ENCODE measurements around the gene IL17D.

Gene IL17D

GRCh38 chr13:20709782-20710181 is 6.3 kb downstream of the IL17D start:
- Histone ChIP-seq H3K9me3 (ENCODE audit: insufficient read depth, low read length) (no peaks in the 10 kb centered on the region), H3K27ac (ENCODE audit: low read length) (no peak overlapping the region), H3K4me2 (ENCODE audit: low read length) (no peak overlapping the region), H3K36me3 (replicated peaks; ENCODE audit: low read depth, low read length) (no peaks in the 10 kb centered on the region), H3K27me3 (ENCODE audit: low read depth, low read length) (peaks cover 8% of the 10 kb centered on the region), H4K20me1 (ENCODE audit: insufficient read depth, low read length) (no peaks in the 10 kb centered on the region), H3K9ac (ENCODE audit: low read length) (no peak overlapping the region), H2AFZ (ENCODE audit: low read depth, low read length) (no peak overlapping the region), H3K4me1 (ENCODE audit: low read length) (peaks cover 7% of the 10 kb centered on the region; the same call in 1 of the 2 replicates), H3K79me2 (ENCODE audit: low read length) (no peaks in the 10 kb centered on the region), H3K4me3 (ENCODE audit: low read length) (no peak overlapping the region)
- TF ChIP-seq CTCF (IDR thresholded peaks at IDR 0.05; ENCODE audit: low read depth, low read length) (no peak), EZH2phosphoT487 (IDR thresholded peaks at IDR 0.05; ENCODE audit: low read depth) (no peak)

GRCh38 chr13:20711301-20712044 is 8.0 kb downstream of the IL17D start:
- no peak overlapping the region for H3K4me2 ChIP-seq (ENCODE audit: low read length)
- H3K79me2 ChIP-seq (ENCODE audit: low read length) = no peaks in the 10 kb centered on the region
- no peak overlapping the region for H3K9ac ChIP-seq (ENCODE audit: low read length)
- H3K9me3 ChIP-seq (ENCODE audit: insufficient read depth, low read length) = no peaks in the 10 kb centered on the region
- TF ChIP-seq EZH2phosphoT487 (IDR thresholded peaks at IDR 0.05; ENCODE audit: low read depth) = no peak
- peak; percentile 40 for TF ChIP-seq CTCF (IDR thresholded peaks at IDR 0.05; ENCODE audit: low read depth, low read length)
- H3K4me3 ChIP-seq (ENCODE audit: low read length) = no peak overlapping the region
- H4K20me1 ChIP-seq (ENCODE audit: insufficient read depth, low read length) = no peaks in the 10 kb centered on the region
- no peak overlapping the region for H2AFZ ChIP-seq (ENCODE audit: low read depth, low read length)
- H3K27me3 ChIP-seq (ENCODE audit: low read depth, low read length) = peaks cover 8% of the 10 kb centered on the region
- no peaks in the 10 kb centered on the region for H3K36me3 ChIP-seq (replicated peaks; ENCODE audit: low read depth, low read length)
- H3K27ac ChIP-seq (ENCODE audit: low read length) = no peak overlapping the region
- peaks cover 7% of the 10 kb centered on the region; the same call in 1 of the 2 replicates for H3K4me1 ChIP-seq (ENCODE audit: low read length)

GRCh38 chr13:20713014-20713376 is 9.5 kb downstream of the IL17D start:
- Histone ChIP-seq H3K36me3 (replicated peaks; ENCODE audit: low read depth, low read length) (no peaks in the 10 kb centered on the region), H4K20me1 (ENCODE audit: insufficient read depth, low read length) (no peaks in the 10 kb centered on the region), H2AFZ (ENCODE audit: low read depth, low read length) (peak overlapping the region; percentile 74), H3K4me3 (ENCODE audit: low read length) (peak overlapping the region; percentile 63), H3K79me2 (ENCODE audit: low read length) (no peaks in the 10 kb centered on the region), H3K27ac (ENCODE audit: low read length) (no peak overlapping the region), H3K27me3 (ENCODE audit: low read depth, low read length) (peaks cover 8% of the 10 kb centered on the region), H3K9ac (ENCODE audit: low read length) (peak overlapping the region; percentile 14; the same call in 1 of the 2 replicates), H3K4me1 (ENCODE audit: low read length) (peaks cover 7% of the 10 kb centered on the region; the same call in 1 of the 2 replicates), H3K4me2 (ENCODE audit: low read length) (peak overlapping the region; percentile 61), H3K9me3 (ENCODE audit: insufficient read depth, low read length) (no peaks in the 10 kb centered on the region)
- TF ChIP-seq CTCF (IDR thresholded peaks at IDR 0.05; ENCODE audit: low read depth, low read length) (no peak), EZH2phosphoT487 (IDR thresholded peaks at IDR 0.05; ENCODE audit: low read depth) (no peak)

- Histone ChIP-seq H3K4me1 (ENCODE audit: low read length) (peaks cover 7% of the 10 kb centered on the region; the same call in 1 of the 2 replicates), H3K79me2 (ENCODE audit: low read length) (no peaks in the 10 kb centered on the region), H3K36me3 (replicated peaks; ENCODE audit: low read depth, low read length) (no peaks in the 10 kb centered on the region), H3K4me3 (ENCODE audit: low read length) (no peak overlapping the region), H3K4me2 (ENCODE audit: low read length) (no peak overlapping the region), H2AFZ (ENCODE audit: low read depth, low read length) (no peak overlapping the region), H3K27me3 (ENCODE audit: low read depth, low read length) (peaks cover 8% of the 10 kb centered on the region), H4K20me1 (ENCODE audit: insufficient read depth, low read length) (no peaks in the 10 kb centered on the region), H3K9me3 (ENCODE audit: insufficient read depth, low read length) (no peaks in the 10 kb centered on the region), H3K9ac (ENCODE audit: low read length) (no peak overlapping the region), H3K27ac (ENCODE audit: low read length) (no peak overlapping the region)
- TF ChIP-seq EZH2phosphoT487 (IDR thresholded peaks at IDR 0.05; ENCODE audit: low read depth) (no peak), CTCF (IDR thresholded peaks at IDR 0.05; ENCODE audit: low read depth, low read length) (no peak)
Measured at GRCh38 chr13:20713751-20714150, 10.3 kb downstream of the IL17D start.

All from OCI-LY3 (cell line).